Nasal cavity respiratory epithelium epithelial cell of viscerocranial mucosa (primary cell): Measurements from ENCODE around the gene ERICH3. TPM values are rescaled to one million over a fixed set of nuclear protein-coding genes. Genes with fewer than 3 reads are reported as not detected.

Experiments
- total RNA-seq: library from RNA; depleted of rRNA; stranded (reverse); fragments of >200 nt; gene quantifications from 2 replicates; pipeline ENCODE4 v1.2.3, GENCODE V29; 2014

The ERICH3 gene
- total RNA-seq, result not detected in 2 replicates

GRCh38 chr1:74673351-74674111 is at the start of gene ERICH3:
ERICH3 (minus strand) TSS chr1:74673792; CDS start chr1:74673519, 273 bp downstream.

Other genes starting within 250 kb of the ERICH3 start
- not detected in 2 replicates for gene LRRC53, start 161.2 kb downstream of the ERICH3 start, total RNA-seq
- gene CRYZ, start 59.3 kb upstream of the ERICH3 start, total RNA-seq, result 26.3 and 26.9 TPM in 2 replicates
- gene TYW3, start 59.4 kb upstream of the ERICH3 start, total RNA-seq, result 9.6 and 17.6 TPM in 2 replicates